ENCODE measurements around the gene GAPVD1. TPM values are rescaled to one million over a fixed set of nuclear protein-coding genes. Genes with fewer than 3 reads are reported as not detected.
A peak's percentile ranks its signal among the peaks of the same experiment; 100 is the strongest.

The GAPVD1 gene
- total and polyA plus RNA-seq, 10 of the 15 experiments (the other 5 are each of a cell fraction or from before 2014, with no cell fraction given) = 4.3 to 36.6 (median 25.9) TPM

DNA sequence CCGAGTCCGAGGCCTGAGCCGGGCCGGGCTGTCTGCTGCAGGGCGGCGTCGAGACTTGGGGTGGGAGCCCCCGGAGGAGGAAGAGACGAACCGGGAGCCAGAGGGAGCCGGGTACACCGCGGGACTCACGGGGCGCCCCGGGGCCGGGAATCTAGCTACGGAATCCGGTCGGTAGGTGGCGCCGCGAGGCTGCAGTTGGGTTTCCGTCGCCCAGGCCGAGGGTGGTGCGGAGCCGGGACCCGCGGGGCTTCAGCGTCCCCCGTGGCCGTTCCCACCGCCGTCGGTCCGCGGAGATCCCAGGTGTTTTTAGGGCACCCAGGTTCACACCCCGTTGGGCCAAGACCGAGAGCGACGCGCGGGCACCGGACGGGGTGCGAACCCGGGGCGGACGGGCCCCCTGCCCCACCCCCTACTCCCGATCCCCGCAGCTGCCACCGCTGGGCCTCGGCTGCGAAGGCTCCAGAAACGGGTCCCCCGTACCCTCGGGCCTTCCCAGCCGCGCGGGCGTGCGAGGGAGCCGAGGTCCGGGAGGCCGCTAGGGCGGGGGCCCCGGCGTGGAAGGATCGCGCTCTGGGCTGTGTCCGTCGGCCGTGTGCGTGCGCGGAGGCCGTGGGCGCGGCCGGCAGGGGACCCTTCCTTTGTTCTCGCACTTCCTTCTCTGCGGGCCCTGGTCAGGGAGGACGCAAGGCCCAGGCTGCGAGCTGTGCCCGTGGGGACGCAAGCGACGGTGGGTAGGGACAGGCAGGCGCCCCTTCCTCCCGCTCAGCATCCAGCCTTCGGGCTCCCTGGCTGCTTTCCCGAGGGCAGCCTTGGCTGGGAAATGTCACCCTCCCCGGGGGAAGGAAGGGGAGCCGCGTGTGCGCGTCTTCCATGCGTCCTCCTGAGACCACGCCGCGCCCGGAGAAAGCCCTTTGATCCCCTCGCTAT is 146.6 kb downstream of the GAPVD1 start (continued):
- TF ChIP-seq, protein P1, sequence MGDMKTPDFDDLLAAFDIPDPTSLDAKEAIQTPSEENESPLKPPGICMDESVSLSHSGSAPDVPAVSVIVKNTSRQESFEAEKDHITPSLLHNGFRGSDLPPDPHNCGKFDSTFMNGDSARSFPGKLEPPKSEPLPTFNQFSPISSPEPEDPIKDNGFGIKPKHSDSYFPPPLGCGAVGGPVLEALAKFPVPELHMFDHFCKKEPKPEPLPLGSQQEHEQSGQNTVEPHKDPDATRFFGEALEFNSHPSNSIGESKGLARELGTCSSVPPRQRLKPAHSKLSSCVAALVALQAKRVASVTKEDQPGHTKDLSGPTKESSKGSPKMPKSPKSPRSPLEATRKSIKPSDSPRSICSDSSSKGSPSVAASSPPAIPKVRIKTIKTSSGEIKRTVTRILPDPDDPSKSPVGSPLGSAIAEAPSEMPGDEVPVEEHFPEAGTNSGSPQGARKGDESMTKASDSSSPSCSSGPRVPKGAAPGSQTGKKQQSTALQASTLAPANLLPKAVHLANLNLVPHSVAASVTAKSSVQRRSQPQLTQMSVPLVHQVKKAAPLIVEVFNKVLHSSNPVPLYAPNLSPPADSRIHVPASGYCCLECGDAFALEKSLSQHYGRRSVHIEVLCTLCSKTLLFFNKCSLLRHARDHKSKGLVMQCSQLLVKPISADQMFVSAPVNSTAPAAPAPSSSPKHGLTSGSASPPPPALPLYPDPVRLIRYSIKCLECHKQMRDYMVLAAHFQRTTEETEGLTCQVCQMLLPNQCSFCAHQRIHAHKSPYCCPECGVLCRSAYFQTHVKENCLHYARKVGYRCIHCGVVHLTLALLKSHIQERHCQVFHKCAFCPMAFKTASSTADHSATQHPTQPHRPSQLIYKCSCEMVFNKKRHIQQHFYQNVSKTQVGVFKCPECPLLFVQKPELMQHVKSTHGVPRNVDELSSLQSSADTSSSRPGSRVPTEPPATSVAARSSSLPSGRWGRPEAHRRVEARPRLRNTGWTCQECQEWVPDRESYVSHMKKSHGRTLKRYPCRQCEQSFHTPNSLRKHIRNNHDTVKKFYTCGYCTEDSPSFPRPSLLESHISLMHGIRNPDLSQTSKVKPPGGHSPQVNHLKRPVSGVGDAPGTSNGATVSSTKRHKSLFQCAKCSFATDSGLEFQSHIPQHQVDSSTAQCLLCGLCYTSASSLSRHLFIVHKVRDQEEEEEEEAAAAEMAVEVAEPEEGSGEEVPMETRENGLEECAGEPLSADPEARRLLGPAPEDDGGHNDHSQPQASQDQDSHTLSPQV (IDR thresholded peaks at IDR 0.05) = no peak
- TF ChIP-seq STAT3 (IDR thresholded peaks at IDR 0.05; ENCODE audit: low read depth, low read length) (no peak), FOXK2 (IDR thresholded peaks at IDR 0.05) (no peak), SUPT20H (IDR thresholded peaks at IDR 0.05; ENCODE audit: borderline replicate concordance, control insufficient read depth, low read depth, low read length) (no peak), RAD21 (IDR thresholded peaks at IDR 0.05; ENCODE audit: insufficient read depth, low read depth, low read length) (peak; percentile 87), HDAC2 (IDR thresholded peaks at IDR 0.05) (no peak), GATAD2B (conservative IDR thresholded peaks at IDR 0.05; ENCODE audit: low read depth) (peak; percentile 65; the same call in 1 of the 2 replicates), POLR2A (IDR thresholded peaks at IDR 0.05; ENCODE audit: low read depth, low read length) (peak; percentile 27; the same call in 1 of the 2 replicates), YY1 (IDR thresholded peaks at IDR 0.05; ENCODE audit: low read depth, low read length) (0 out of 2 replicates have a peak, but pooled peaks have one; percentile 44), IKZF2 (IDR thresholded peaks at IDR 0.05) (no peak), SMARCA5 (IDR thresholded peaks at IDR 0.05) (peak; percentile 85; the same call in 1 of the 2 replicates)
- TF ChIP-seq, protein P2, sequence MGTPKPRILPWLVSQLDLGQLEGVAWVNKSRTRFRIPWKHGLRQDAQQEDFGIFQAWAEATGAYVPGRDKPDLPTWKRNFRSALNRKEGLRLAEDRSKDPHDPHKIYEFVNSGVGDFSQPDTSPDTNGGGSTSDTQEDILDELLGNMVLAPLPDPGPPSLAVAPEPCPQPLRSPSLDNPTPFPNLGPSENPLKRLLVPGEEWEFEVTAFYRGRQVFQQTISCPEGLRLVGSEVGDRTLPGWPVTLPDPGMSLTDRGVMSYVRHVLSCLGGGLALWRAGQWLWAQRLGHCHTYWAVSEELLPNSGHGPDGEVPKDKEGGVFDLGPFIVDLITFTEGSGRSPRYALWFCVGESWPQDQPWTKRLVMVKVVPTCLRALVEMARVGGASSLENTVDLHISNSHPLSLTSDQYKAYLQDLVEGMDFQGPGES (IDR thresholded peaks at IDR 0.05) = peak; percentile 30; the same call in 1 of the 2 replicates
- TF ChIP-seq, protein P3, sequence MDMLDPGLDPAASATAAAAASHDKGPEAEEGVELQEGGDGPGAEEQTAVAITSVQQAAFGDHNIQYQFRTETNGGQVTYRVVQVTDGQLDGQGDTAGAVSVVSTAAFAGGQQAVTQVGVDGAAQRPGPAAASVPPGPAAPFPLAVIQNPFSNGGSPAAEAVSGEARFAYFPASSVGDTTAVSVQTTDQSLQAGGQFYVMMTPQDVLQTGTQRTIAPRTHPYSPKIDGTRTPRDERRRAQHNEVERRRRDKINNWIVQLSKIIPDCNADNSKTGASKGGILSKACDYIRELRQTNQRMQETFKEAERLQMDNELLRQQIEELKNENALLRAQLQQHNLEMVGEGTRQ (IDR thresholded peaks at IDR 0.05; ENCODE audit: borderline replicate concordance, low read depth, low read length) = no peak
- TF ChIP-seq, protein P4, sequence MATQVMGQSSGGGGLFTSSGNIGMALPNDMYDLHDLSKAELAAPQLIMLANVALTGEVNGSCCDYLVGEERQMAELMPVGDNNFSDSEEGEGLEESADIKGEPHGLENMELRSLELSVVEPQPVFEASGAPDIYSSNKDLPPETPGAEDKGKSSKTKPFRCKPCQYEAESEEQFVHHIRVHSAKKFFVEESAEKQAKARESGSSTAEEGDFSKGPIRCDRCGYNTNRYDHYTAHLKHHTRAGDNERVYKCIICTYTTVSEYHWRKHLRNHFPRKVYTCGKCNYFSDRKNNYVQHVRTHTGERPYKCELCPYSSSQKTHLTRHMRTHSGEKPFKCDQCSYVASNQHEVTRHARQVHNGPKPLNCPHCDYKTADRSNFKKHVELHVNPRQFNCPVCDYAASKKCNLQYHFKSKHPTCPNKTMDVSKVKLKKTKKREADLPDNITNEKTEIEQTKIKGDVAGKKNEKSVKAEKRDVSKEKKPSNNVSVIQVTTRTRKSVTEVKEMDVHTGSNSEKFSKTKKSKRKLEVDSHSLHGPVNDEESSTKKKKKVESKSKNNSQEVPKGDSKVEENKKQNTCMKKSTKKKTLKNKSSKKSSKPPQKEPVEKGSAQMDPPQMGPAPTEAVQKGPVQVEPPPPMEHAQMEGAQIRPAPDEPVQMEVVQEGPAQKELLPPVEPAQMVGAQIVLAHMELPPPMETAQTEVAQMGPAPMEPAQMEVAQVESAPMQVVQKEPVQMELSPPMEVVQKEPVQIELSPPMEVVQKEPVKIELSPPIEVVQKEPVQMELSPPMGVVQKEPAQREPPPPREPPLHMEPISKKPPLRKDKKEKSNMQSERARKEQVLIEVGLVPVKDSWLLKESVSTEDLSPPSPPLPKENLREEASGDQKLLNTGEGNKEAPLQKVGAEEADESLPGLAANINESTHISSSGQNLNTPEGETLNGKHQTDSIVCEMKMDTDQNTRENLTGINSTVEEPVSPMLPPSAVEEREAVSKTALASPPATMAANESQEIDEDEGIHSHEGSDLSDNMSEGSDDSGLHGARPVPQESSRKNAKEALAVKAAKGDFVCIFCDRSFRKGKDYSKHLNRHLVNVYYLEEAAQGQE (IDR thresholded peaks at IDR 0.05; ENCODE audit: low read depth, low read length) = no peak

Measured in GM12878 (cell line).